ENCODE measurements around the gene PRSS2. TPM values are rescaled to one million over a fixed set of nuclear protein-coding genes. Genes with fewer than 3 reads are reported as not detected.

Gene PRSS2
- total and polyA plus RNA-seq, 3 donors from 2014 or later, result not detected

GRCh38 chr7:142785841-142786250 lies 15.1 kb downstream of the PRSS2 start:
- WGBS, 2 donors, result 92 to 94% methylated on average over 8 of the region's 8 CpGs
- peaks cover 12% of the 10 kb centered on the region for H3K4me1 ChIP-seq
- DNase-seq, result no peak
- no peak overlapping the region for H3K4me3 ChIP-seq
- TF ChIP-seq, protein P1, sequence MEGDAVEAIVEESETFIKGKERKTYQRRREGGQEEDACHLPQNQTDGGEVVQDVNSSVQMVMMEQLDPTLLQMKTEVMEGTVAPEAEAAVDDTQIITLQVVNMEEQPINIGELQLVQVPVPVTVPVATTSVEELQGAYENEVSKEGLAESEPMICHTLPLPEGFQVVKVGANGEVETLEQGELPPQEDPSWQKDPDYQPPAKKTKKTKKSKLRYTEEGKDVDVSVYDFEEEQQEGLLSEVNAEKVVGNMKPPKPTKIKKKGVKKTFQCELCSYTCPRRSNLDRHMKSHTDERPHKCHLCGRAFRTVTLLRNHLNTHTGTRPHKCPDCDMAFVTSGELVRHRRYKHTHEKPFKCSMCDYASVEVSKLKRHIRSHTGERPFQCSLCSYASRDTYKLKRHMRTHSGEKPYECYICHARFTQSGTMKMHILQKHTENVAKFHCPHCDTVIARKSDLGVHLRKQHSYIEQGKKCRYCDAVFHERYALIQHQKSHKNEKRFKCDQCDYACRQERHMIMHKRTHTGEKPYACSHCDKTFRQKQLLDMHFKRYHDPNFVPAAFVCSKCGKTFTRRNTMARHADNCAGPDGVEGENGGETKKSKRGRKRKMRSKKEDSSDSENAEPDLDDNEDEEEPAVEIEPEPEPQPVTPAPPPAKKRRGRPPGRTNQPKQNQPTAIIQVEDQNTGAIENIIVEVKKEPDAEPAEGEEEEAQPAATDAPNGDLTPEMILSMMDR (IDR thresholded peaks at IDR 0.05), result no peak
- TF ChIP-seq POLR2A (IDR thresholded peaks at IDR 0.05), result no peak
- H3K27me3 ChIP-seq, result no peaks in the 10 kb centered on the region
- H3K9me3 ChIP-seq, result no peaks in the 10 kb centered on the region
- peak overlapping the region in 1 of 2 donors; percentile 79 for H3K27ac ChIP-seq
- intact Hi-C loops (cut with DNase I; ENCODE audit: low total_unique reads), result no loop called here
- H3K36me3 ChIP-seq (ENCODE audit: low read depth, missing control alignments), result no peaks in the 10 kb centered on the region

DNA sequence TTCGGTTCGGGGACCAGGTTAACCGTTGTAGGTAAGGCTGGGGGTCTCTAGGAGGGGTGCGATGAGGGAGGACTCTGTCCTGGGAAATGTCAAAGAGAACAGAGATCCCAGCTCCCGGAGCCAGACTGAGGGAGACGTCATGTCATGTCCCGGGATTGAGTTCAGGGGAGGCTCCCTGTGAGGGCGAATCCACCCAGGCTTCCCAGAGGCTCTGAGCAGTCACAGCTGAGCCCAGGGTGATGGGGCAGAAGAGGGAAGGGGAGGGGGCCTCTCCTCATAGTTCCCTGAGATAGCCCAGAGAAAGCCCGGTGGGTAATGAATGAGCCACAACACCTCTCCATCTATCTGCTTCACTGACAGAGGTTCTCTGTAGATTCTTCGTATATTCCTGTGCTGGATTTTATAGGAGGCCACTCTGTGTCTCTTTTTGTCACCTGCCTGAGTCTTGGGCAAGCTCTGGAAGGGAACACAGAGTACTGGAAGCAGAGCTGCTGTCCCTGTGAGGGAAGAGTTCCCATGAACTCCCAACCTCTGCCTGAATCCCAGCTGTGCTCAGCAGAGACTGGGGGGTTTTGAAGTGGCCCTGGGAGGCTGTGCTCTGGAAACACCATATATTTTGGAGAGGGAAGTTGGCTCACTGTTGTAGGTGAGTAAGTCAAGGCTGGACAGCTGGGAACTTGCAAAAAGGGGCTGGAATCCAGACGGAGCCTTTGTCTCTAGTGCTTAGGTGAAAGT lies 16.4 kb downstream of the PRSS2 start:
- Histone ChIP-seq H3K4me3 (no peak overlapping the region), H3K4me1 (peaks cover 12% of the 10 kb centered on the region), H3K27ac (peak overlapping the region; percentile 68 to 79), H3K9me3 (no peaks in the 10 kb centered on the region), H3K36me3 (ENCODE audit: low read depth, missing control alignments) (no peaks in the 10 kb centered on the region), H3K27me3 (no peaks in the 10 kb centered on the region)
- intact Hi-C loops (cut with DNase I; ENCODE audit: low total_unique reads), result no loop called here
- 54 to 59% methylated on average over 8 to 11 of the region's 11 CpGs for WGBS, 2 donors
- TF ChIP-seq POLR2A (IDR thresholded peaks at IDR 0.05), result no peak
- TF ChIP-seq, protein P1 (IDR thresholded peaks at IDR 0.05), result no peak
- peak; percentile 71 for DNase-seq

GRCh38 chr7:142787783-142788182 lies 17.0 kb downstream of the PRSS2 start:
- Histone ChIP-seq H3K4me3 (no peak overlapping the region), H3K36me3 (ENCODE audit: low read depth, missing control alignments) (no peaks in the 10 kb centered on the region), H3K27me3 (no peaks in the 10 kb centered on the region), H3K9me3 (no peaks in the 10 kb centered on the region), H3K27ac (peak overlapping the region; percentile 68 to 79), H3K4me1 (peaks cover 12% of the 10 kb centered on the region)
- DNase-seq, result no peak
- TF ChIP-seq, protein P1 (IDR thresholded peaks at IDR 0.05), result no peak
- no peak for TF ChIP-seq POLR2A (IDR thresholded peaks at IDR 0.05)
- WGBS, 2 donors, result 44 to 62% methylated on average over 6 of the region's 6 CpGs
- intact Hi-C loops (cut with DNase I; ENCODE audit: low total_unique reads), result no loop called here

DNA sequence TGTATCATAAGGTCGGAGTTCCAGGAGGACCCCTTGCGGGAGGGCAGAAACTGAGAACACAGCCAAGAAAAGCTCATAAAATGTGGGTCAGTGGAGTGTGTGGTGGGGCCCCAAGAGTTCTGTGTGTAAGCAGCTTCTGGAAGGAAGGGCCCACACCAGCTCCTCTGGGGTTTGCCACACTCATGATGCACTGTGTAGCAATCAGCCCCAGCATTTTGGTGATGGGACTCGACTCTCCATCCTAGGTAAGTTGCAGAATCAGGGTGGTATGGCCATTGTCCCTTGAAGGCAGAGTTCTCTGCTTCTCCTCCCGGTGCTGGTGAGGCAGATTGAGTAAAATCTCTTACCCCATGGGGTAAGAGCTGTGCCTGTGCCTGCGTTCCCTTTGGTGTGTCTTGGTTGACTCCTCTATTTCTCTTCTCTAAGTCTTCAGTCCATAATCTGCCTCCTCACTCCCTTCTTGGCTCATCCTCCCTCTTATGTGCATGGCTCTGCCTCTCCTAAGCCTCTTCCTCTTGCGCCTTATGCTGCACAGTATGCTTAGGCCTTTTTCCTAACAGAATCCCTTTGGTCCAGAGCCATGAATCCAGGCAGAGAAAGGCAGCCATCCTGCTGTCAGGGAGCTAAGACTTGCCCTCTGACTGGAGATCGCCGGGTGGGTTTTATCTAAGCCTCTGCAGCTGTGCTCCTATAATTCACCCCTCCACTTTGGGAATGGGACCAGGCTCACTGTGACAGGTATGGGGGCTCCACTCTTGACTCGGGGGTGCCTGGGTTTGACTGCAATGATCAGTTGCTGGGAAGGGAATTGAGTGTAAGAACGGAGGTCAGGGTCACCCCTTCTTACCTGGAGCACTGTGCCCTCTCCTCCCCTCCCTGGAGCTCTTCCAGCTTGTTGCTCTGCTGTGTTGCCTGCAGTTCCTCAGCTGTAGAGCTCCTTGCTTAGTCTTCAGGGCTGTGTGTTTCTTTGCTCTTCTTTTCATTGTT lies 17.8 kb downstream of the PRSS2 start:
- DNase-seq, result peak; percentile 31
- Histone ChIP-seq H3K4me3 (no peak overlapping the region), H3K9me3 (no peaks in the 10 kb centered on the region), H3K36me3 (ENCODE audit: low read depth, missing control alignments) (no peaks in the 10 kb centered on the region), H3K27me3 (no peaks in the 10 kb centered on the region), H3K27ac (peak overlapping the region; percentile 68 to 79), H3K4me1 (peaks cover 12% of the 10 kb centered on the region)
- TF ChIP-seq POLR2A (IDR thresholded peaks at IDR 0.05), result no peak
- TF ChIP-seq, protein P1 (IDR thresholded peaks at IDR 0.05), result no peak
- intact Hi-C loops (cut with DNase I; ENCODE audit: low total_unique reads), result no loop called here
- 67% methylated on average over 6 to 10 of the region's 10 CpGs for WGBS, 2 donors

Measured in testis (tissue), 3 donors.